NCI-H526 treated with DMSO at 0.1 percent for 48 hours (cell line): ENCODE data around the gene NT5DC3.

Experiments used
- DNase-seq: peaks from one replicate; lab custom pipeline; 2025; lab: John Stamatoyannopoulos, UW

Gene NT5DC3

DNA sequence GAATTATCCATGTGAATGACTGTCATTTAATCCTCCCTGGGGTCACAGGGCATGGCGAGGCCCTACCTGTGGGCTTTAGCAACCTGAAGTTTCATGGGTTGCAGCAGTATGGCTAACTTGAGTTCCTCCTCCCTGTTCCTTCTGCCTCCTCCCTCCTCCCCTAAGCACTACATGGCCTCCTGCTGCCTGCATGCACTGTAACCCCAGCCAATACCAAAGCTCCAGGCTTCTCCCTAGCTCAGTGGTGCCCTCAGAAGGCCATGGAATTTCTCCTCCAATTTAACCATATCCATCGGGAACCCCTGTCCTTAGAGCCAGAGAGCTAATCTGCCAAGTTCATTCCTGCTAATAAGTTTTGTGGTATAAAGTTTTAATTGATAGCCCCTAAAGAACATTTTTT is 95.1 kb downstream of the NT5DC3 start:
- no peak for DNase-seq

DNA sequence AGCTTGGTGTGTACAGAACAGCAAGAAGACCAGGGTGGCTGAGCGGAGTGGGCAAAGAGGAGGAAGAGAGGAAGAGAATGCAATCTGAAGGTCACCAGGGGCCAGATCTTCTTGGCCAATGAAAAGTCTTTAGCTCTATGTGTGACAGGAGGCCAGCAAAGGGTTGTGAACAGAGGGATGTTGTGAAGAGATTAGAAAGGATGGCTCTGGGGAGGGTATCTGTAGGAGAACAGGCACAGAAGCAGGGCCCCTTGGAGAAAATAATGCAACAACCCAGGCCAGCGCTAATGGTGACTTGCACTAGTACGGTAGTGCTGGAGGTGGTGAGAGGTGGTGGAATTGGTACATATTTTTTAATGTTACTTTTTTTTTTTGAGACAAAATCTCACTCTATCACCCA is 97.2 kb downstream of the NT5DC3 start:
- DNase-seq: no peak

GRCh38 chr12:103742349-103742932 is 98.6 kb downstream of the NT5DC3 start:
- DNase-seq: no peak

DNA sequence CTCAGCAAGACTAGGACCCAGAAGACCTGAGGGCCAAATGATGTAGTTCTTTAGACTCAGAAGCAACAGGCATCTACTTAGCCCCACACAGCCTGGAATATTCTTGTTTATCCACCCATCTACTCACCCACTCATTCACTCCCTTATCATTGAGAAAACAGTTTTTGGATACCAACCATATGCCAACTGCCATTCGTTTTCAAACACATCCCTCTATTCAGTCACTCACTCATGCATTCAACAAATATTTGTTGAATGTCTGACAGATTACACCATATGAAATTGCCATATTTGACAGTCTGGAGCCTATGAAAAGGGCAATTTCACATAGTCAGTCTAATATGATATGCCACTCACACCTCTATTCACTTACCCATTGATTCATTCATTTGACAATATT is 103.2 kb downstream of the NT5DC3 start:
- DNase-seq: no peak

DNA sequence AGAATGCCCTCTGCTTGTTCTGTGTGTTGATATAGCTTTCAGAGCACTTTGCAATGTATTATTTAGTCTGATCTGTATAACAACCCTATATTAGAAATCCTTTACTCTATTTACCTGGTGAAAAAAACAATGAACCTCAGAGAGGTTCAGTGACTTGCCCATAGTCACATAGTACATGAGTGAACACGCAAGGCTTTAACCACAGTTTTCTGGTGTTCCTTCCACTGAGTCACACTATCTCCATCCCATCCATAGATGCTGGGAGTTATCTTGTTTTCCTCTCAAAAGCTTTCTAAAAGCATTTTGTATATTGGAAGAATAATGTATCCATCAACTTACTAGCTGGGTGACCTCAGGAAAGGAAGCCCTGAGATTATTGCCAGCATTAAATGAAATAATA is 104.5 kb downstream of the NT5DC3 start:
- DNase-seq: no peak

GRCh38 chr12:103735291-103735690 is 105.7 kb downstream of the NT5DC3 start:
- DNase-seq: no peak

DNA sequence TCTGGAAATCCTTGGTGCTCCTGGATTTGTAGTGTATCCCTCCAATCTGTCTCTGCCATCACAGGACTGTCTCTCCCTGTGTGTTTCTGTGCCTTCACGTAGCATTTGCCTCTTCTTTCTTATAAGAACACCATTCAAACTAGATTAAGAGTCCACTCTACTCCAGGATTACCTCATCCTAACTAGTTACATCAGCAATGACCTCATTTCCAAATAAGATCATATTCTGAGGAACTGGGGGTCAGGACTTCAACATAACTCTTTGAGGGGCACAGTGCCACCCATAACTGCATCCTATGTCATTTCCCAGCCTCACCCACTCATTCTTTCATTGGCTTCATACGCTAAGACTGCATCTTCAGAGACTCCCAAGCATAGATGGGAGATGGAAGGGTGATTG is 106.2 kb downstream of the NT5DC3 start:
- no peak for DNase-seq

DNA sequence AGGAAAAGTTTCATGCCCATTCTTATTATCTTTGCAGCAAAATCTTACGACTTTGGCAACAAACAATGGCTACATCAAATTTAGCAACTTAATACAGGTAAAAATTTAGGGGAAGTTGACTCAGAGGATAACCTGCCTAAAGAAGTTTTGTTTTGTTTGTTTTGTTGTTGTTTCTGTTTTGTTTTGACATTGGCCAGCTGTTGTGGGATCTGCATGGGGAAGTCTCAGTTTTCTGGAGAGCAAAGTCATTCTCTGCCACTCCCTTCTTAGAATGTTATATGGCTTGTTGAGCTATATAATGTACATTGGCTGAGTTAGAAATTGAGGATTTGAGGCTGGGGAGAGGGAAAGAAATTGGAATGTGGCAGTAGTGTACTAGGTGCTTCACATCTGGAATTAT is 109.5 kb downstream of the NT5DC3 start:
- no peak for DNase-seq

DNA sequence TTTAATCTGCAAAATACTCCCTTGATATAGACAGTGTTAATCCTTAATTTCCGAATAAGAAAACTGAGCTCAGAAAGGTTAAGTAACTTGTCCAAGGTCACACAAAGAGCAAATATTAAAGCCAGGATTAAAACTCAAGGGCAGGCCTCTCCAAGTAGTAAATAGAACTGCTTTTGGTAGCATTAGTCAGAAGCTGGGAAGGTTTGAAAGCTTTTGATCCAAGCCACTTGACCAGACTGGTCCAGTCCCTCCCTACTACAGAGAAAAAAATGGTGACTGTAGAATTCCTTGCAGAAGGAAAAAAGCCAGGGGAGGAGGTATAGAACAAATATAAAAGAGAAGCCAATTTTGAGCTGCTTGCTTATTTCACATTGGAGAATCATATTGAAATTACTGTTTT is 111.5 kb downstream of the NT5DC3 start:
- no peak for DNase-seq

- DNase-seq: no peak
Measured at GRCh38 chr12:103728323-103728722, 112.7 kb downstream of the NT5DC3 start.

DNA sequence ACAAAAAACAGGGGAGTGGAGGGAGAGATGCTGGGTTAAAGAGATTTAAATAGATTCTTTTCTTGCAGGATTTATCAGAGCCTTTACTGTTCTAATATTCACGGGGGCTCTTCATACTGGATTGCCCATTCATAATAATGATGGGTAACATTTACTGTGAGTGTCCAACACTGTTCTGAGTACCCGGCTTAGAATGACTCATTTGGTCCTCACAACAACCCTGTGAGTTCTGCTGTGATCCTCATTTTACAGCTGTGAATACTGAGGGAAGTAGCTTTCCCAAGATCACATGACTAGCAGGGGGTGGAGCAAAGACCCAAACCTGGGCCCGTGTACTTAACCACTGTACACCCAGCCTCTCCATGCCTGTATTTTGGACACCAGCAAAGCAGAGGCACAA is 113.4 kb downstream of the NT5DC3 start:
- DNase-seq: no peak

DNA sequence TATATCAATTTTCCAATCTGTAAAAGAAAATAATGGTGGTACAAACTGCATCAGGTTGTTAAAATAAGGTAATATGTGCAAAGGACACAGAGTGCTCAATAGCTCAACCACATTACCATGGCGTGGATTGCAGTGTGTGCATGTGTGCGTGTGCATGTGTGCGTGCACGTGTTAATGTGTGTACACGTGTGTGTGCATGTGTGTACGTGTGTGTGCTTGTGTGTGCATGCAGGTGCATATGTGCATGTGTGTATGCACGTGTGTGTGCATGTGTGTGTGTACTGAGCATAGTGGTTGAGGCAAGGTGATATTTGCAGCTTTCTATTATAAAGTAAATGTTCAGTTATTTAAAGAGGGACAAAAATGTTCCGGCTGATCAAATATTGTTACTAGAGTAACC is 115.6 kb downstream of the NT5DC3 start:
- DNase-seq: no peak
